Mononuclear cell (primary cell): ENCODE results near the gene ARSK. TPM values are rescaled to one million over a fixed set of nuclear protein-coding genes. Genes with fewer than 3 reads are reported as not detected.
"Not testable (repeated sequence)": the region's sequence is repeated elsewhere in the genome, so short reads cannot be mapped to it uniquely, and the experiment has no call there.

Experiments
- H3K27me3 ChIP-seq: 2 replicates; pipeline ENCODE4 v1.6.0; 2011; ENCODE audit warnings: low read length, control low read depth; ENCODE audit not compliant: insufficient read depth
- H3K4me1 ChIP-seq: 2 replicates; pipeline ENCODE4 v1.5.1; 2011; ENCODE audit warnings: mild to moderate bottlenecking, low read length, control low read depth; ENCODE audit not compliant: insufficient read depth
- H3K4me3 ChIP-seq: 2 replicates; pipeline ENCODE4 v1.5.1; 2011; ENCODE audit warnings: mild to moderate bottlenecking, low read length, moderate library complexity
- H3K9me3 ChIP-seq: 2 replicates; pipeline ENCODE4 v1.5.1; 2011; ENCODE audit warnings: low read depth, mild to moderate bottlenecking, control low read depth, low read length
- total RNA-seq: library from RNA; depleted of rRNA; stranded (reverse); fragments of >200 nt; gene quantifications from one replicate; pipeline ENCODE4 v1.2.3, GENCODE V29; 2012

ARSK gene
- total RNA-seq, 1 donor = 2.6 TPM

- Histone ChIP-seq H3K4me3 (no peak overlapping the region), H3K4me1 (peaks cover 21% of the 10 kb centered on the region), H3K27me3 (no peaks in the 10 kb centered on the region), H3K9me3 (no peaks in the 10 kb centered on the region)
Measured at GRCh38 chr5:95644351-95645042, 89.6 kb downstream of the ARSK start.

- not testable (repeated sequence) for H3K9me3 ChIP-seq, H3K27me3 ChIP-seq
- Histone ChIP-seq H3K4me1 (peaks cover 21% of the 10 kb centered on the region), H3K4me3 (peak overlapping the region; percentile 62)
Measured at GRCh38 chr5:95646226-95646568, 91.3 kb downstream of the ARSK start.

- Histone ChIP-seq H3K27me3 (no peaks in the 10 kb centered on the region), H3K9me3 (no peaks in the 10 kb centered on the region), H3K4me3 (peak within 1 kb of the TSS; percentile 62), H3K4me1 (peaks cover 21% of the 10 kb centered on the region)
Measured at GRCh38 chr5:95646569-95647431, 91.9 kb downstream of the ARSK start, which contains the start of gene RFESD. RFESD (plus strand) TSS chr5:95646777; CDS start chr5:95652272, 5,495 bp downstream.

GRCh38 chr5:95647886-95648860 lies 93.3 kb downstream of the ARSK start:
- H3K9me3 ChIP-seq = no peaks in the 10 kb centered on the region
- H3K27me3 ChIP-seq = no peaks in the 10 kb centered on the region
- peaks cover 21% of the 10 kb centered on the region for H3K4me1 ChIP-seq
- H3K4me3 ChIP-seq = no peak overlapping the region

GRCh38 chr5:95649274-95649673 lies 94.4 kb downstream of the ARSK start:
- no peaks in the 10 kb centered on the region for H3K27me3 ChIP-seq
- H3K4me1 ChIP-seq = peaks cover 18% of the 10 kb centered on the region
- H3K4me3 ChIP-seq = no peak overlapping the region
- H3K9me3 ChIP-seq = no peaks in the 10 kb centered on the region

GRCh38 chr5:95649842-95650620 lies 95.1 kb downstream of the ARSK start:
- H3K27me3 ChIP-seq = no peaks in the 10 kb centered on the region
- no peaks in the 10 kb centered on the region for H3K9me3 ChIP-seq
- H3K4me3 ChIP-seq = no peak overlapping the region
- H3K4me1 ChIP-seq = peaks cover 14% of the 10 kb centered on the region

- H3K27me3 ChIP-seq = no peaks in the 10 kb centered on the region
Measured at GRCh38 chr5:95652849-95653248, 97.9 kb downstream of the ARSK start.

GRCh38 chr5:95654196-95654595 lies 99.3 kb downstream of the ARSK start:
- Histone ChIP-seq H3K9me3 (no peaks in the 10 kb centered on the region), H3K4me1 (no peaks in the 10 kb centered on the region), H3K27me3 (no peaks in the 10 kb centered on the region), H3K4me3 (no peak overlapping the region)

More at GRCh38 chr5:95652849-95653248, 97.9 kb downstream of the ARSK start:
- Histone ChIP-seq H3K9me3 (no peaks in the 10 kb centered on the region), H3K4me1 (peaks cover under 1% of the 10 kb centered on the region), H3K4me3 (no peak overlapping the region)

Other genes with a start within 250 kb of the ARSK start
- gene FAM81B, start 163.7 kb upstream of the ARSK start, total RNA-seq = 1.8 TPM
- gene SKIC3, start 124 bp upstream of the ARSK start, total RNA-seq = 65.0 TPM
- gene GPR150, start 65.0 kb downstream of the ARSK start, total RNA-seq = 0.42 TPM
- gene RFESD, start 91.7 kb downstream of the ARSK start, total RNA-seq = 3.6 TPM
- gene SPATA9, start 127.9 kb downstream of the ARSK start, total RNA-seq = not detected
- 23.3 TPM for gene RHOBTB3, start 176.2 kb downstream of the ARSK start, total RNA-seq